Measurements from ENCODE around the gene STARD7.

STARD7 gene

GRCh38 chr2:96138179-96139145 lies 70.2 kb downstream of the STARD7 start, which contains the start of gene ASTL:
ASTL (minus strand) TSS chr2:96138502; CDS start chr2:96138436, 66 bp downstream.
- in situ Hi-C loops (cut with MboI; ENCODE audit: low sequenced_read_pairs), result no loop called here

DNA sequence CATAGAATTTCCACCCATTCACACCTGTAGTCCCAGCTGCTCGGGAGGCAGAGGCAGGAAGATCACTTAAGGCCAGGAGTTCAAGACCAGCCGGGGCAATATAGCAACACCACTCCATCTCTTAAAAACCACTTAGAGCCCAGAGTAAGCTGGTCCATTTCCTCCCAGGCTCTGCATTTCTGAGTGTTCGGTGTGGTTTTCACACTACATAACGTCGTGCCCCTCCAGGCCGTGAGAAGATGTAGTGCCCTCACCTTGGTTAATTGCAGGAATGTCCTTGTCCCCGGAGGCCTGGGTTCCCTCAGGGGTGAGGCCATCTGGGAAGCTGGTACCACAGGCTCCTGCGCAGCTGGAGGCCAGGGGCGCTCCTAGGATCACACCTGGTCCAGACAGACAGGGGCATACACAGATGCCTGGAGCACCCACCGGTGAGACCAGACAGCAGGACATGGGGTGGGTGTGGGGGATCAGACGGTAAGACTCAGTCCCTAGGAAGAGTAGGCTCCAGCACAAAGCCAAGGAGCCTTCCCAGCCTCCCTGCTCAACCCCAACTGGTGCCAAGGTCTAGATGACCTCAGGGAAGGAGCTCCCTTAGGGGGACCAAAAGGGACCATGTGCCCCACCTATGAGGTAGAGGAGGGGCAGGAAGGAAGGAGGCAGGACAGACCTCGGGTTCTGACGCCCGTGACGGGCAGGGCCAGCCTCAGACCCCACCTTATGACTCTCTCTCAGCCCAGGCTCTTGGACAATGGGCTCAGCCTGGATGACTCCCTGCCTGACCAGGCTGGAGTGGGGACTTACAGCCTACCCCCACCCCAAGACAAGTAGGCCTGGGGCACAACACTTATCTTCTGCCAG lies 71.1 kb downstream of the STARD7 start:
- in situ Hi-C loops (cut with MboI; ENCODE audit: low sequenced_read_pairs), result no loop called here

DNA sequence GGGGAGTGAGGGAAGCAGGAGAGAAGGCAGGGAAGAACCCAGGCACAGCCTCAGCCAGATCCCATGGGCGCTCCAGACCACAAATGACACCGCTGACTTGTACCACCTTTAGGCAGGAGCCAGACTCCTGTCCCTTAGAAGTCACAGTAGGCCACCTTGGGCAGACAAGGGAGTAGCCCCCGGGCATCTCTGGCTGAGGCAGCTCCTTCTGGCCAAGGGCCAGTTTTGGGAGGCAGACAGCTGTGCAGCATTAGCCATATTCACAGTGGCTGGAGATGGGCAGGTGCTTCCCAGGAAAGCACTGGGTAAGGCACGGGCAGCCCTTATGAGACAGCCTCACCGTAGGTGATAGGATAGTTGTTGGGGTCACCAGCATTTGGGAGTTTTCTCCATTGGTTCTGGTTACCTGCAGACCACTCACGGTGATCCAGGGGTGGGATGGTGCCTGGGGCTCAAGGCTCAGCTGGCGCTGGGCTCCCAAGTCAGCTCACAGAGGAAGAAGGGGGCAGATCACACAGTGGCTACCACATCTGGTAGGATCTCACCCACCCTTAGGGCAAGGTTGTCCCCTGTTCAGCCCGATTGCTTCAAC lies 72.4 kb downstream of the STARD7 start:
- in situ Hi-C loops (cut with MboI; ENCODE audit: low sequenced_read_pairs), result no loop called here

GRCh38 chr2:96135621-96136020 lies 73.0 kb downstream of the STARD7 start:
- in situ Hi-C loops (cut with MboI; ENCODE audit: low sequenced_read_pairs), result no loop called here

- in situ Hi-C loops (cut with MboI; ENCODE audit: low sequenced_read_pairs), result no loop called here
Measured at GRCh38 chr2:96135171-96135570, 73.5 kb downstream of the STARD7 start.

Data from HL-60/S4 (cell line).